Peyer's patch (tissue), 4 donors: ENCODE measurements around the gene PRR14L. TPM values are rescaled to one million over a fixed set of nuclear protein-coding genes. Genes with fewer than 3 reads are reported as not detected.
"Not testable (repeated sequence)": the region's sequence is repeated elsewhere in the genome, so short reads cannot be mapped to it uniquely, and the experiment has no call there.

ENCODE experiments used
- DNase-seq, 3 donors: peaks; one replicate each; pipeline ENCODE4 v3.0.0-alpha.2; 2017 to 2019
- H3K27ac ChIP-seq, 4 donors: fragments of 200-600 bp; sonication (generic); one replicate each; pipeline ENCODE4 v1.5.1; 2016 to 2019
- H3K27me3 ChIP-seq, 2 donors: fragments of 200-600 bp; sonication (generic); one replicate each; pipeline ENCODE4 v1.5.1; 2019
- H3K36me3 ChIP-seq, 3 donors: fragments of 200-600 bp; sonication (generic); one replicate each; pipeline ENCODE4 v1.5.1; 2016 to 2019
- H3K4me1 ChIP-seq, 4 donors: fragments of 200-600 bp; sonication (generic); one replicate each; pipeline ENCODE4 v1.5.1; 2016 to 2019
- H3K4me3 ChIP-seq, 4 donors: fragments of 200-600 bp; sonication (generic); 1 replicate in 3 of 4; 2 replicates in 1 of 4; pipeline ENCODE4 v1.5.1; 2016 to 2019; ENCODE audit warnings: mild to moderate bottlenecking in 1 of 4
- H3K9me3 ChIP-seq, 4 donors: fragments of 200-600 bp; sonication (generic); one replicate each; pipeline ENCODE4 v1.5.1; 2016 to 2019; ENCODE audit warnings: mild to moderate bottlenecking in 1 of 4
- CTCF ChIP-seq, 6 experiments: fragments of 450-650 bp in 4 of 6; fragments of 200-600 bp in 2 of 6; sonication (generic) in 1 of 6; IDR thresholded peaks; one replicate each; pipeline ENCODE4 v1.5.1; 2017 to 2019; ENCODE audit warnings: antibody characterized with exemption in 6 of 6, mild to moderate bottlenecking in 3 of 6, moderate library complexity in 1 of 6
- POLR2A ChIP-seq, 2 donors: fragments of 450-650 bp; IDR thresholded peaks; one replicate each; pipeline ENCODE4 v1.5.1; 2017; ENCODE audit warnings: antibody characterized with exemption in 2 of 2, mild to moderate bottlenecking in 2 of 2, moderate library complexity in 2 of 2
- total RNA-seq, 4 donors: library from RNA; depleted of rRNA; stranded (reverse); fragments of >200 nt; gene quantifications; one replicate each; pipeline ENCODE4 v1.1.0, GENCODE V29; 2016

Gene PRR14L
- total RNA-seq, 4 donors from 2014 or later: 51.7 to 71.0 (median 58.9) TPM

- Histone ChIP-seq H3K4me3 (peak overlapping the region; percentile 26 to 57 (median 50)), H3K9me3 (no peaks in the 10 kb centered on the region), H3K27ac (peak overlapping the region; percentile 48 to 73 (median 60)), H3K27me3 (no peaks in the 10 kb centered on the region), H3K36me3 (no peaks in the 10 kb centered on the region), H3K4me1 (no peaks in the 10 kb centered on the region)
- peak; percentile 59 to 70 for TF ChIP-seq POLR2A (IDR thresholded peaks at IDR 0.05)
- no peak for TF ChIP-seq CTCF (IDR thresholded peaks at IDR 0.05)
- peak; percentile 95 to 98 (median 98) for DNase-seq
Measured at GRCh38 chr22:31676700-31677099, 73.2 kb downstream of the PRR14L start.

DNA sequence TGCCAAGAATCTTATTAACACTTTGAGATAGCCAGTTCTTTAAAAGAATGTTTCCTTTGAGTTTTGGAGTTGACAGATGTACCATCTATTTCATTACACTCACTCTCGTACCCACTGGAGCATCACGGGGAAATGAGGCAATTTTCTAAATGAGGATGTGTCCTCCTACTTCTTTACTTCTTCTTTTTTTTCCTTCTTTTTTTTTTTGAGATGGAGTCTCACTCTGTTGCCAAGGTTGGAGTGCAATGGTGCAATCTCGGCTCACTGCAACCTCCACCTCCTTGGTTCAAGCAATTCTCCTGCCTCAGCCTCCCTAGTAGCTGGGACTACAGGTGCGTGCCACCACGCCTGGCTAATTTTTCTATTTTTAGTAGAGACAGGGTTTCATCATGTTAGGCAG is 75.7 kb downstream of the PRR14L start:
- H3K27me3 ChIP-seq, H3K4me3 ChIP-seq, H3K36me3 ChIP-seq: not testable (repeated sequence)

GRCh38 chr22:31668849-31669248 is 81.1 kb downstream of the PRR14L start:
- not testable (repeated sequence) for H3K36me3 ChIP-seq, H3K4me1 ChIP-seq, H3K4me3 ChIP-seq, H3K27ac ChIP-seq, H3K27me3 ChIP-seq, H3K9me3 ChIP-seq
- DNase-seq: peak in 1 of 3 donors; percentile 14

More for the DNA sequence above, 75.7 kb downstream of the PRR14L start:
- H3K9me3 ChIP-seq, DNase-seq, H3K27ac ChIP-seq, H3K4me1 ChIP-seq: not testable (repeated sequence)

DNA sequence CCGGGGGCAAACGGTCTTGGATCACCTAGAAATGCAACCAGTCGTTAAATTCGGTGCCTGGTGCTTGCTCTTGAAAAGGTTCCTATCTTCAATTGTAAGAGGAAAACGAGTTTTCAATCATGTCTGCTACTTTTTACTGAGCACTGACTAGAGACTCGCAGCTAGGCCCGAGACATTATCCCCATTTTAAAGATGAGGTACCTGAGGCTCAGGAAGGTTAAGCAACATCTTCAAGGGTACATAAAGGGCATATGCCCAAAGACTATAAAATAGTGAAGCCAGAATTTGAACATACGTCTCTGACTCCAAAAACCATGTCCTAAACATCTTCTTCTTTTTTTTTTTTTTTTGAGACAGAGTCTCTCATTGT is 87.3 kb downstream of the PRR14L start:
- Histone ChIP-seq H3K4me3 (peak overlapping the region; percentile 82 to 93 (median 88)), H3K27me3 (no peaks in the 10 kb centered on the region), H3K36me3 (no peaks in the 10 kb centered on the region), H3K27ac (peak overlapping the region; percentile 73 to 91 (median 76)), H3K4me1 (peaks cover 0 to 9% (median 8%) of the 10 kb centered on the region in 4 donors), H3K9me3 (no peaks in the 10 kb centered on the region)
- no peak for DNase-seq
- no peak for TF ChIP-seq POLR2A (IDR thresholded peaks at IDR 0.05)
- no peak for TF ChIP-seq CTCF (IDR thresholded peaks at IDR 0.05)

DNA sequence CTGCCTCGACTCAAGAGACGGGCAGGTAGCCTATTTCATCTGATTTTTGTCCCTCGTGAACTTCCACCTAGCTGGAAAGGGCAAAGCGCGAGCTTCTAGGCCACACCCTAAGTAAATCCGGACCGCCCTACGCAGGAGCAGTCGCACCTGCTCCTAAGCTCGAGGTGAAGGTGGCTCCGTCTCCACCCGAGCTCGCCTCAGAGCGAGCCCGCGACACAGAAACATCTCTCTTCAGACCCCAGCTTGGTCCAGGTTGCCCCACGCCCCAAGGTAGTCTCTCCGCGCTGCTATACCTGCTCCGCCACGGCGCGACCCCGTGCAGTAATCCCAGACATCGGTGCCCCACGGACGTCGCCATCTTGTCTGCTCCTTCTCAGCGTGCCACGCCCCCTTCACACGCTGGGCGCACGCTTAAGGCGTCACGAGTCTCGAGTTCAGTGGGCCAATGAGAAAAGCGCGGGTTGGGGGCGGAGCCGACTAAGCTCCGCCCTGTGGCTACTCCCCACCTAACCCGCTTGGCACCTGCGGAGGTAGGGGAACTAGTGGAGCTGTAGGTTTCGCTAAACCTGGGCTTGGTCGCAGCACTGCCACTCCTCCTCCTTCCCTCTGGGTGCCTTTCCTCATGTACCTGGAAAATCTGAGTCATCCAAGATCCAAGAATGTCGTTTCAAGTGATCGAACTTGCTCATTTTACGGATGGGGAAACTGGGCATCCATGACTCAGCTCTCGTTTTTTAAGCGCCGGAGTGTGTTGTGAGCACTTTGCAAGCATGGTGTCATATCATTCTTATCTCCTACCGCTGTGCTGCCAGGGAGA is 87.9 kb downstream of the PRR14L start, which contains the start of gene PISD:
Gene PISD, minus strand, starts transcription at position 365 of the 817 bp plus-strand sequence. Its CDS starts 7 bp downstream, at position 358.
- Histone ChIP-seq H3K9me3 (no peaks in the 10 kb centered on the region), H3K4me1 (peaks cover 0 to 9% (median 8%) of the 10 kb centered on the region in 4 donors), H3K27me3 (no peaks in the 10 kb centered on the region), H3K27ac (peak within 1 kb of the TSS; percentile 73 to 91 (median 76)), H3K4me3 (peak within 1 kb of the TSS; percentile 82 to 93 (median 88)), H3K36me3 (no peaks in the 10 kb centered on the region)
- TF ChIP-seq CTCF (IDR thresholded peaks at IDR 0.05) (peak in 1 of 6 experiments; percentile 2), POLR2A (IDR thresholded peaks at IDR 0.05) (peak; percentile 69 to 83)
- peak; percentile 97 to 99 (median 98) for DNase-seq

- Histone ChIP-seq H3K4me3 (peak overlapping the region; percentile 82 to 93 (median 88)), H3K27ac (peak overlapping the region in 3 of 4 donors; percentile 73 to 91 (median 77))
- not testable (repeated sequence) for H3K36me3 ChIP-seq, H3K9me3 ChIP-seq, H3K27me3 ChIP-seq, H3K4me1 ChIP-seq
- peak in 1 of 3 donors; percentile 64 for DNase-seq
Measured at GRCh38 chr22:31660860-31661341, 89.0 kb downstream of the PRR14L start.

GRCh38 chr22:31659246-31659645 is 90.7 kb downstream of the PRR14L start:
- no peak for TF ChIP-seq POLR2A (IDR thresholded peaks at IDR 0.05)
- TF ChIP-seq CTCF (IDR thresholded peaks at IDR 0.05): no peak
- Histone ChIP-seq H3K4me1 (peaks cover 0 to 9% (median 8%) of the 10 kb centered on the region in 4 donors), H3K27me3 (no peaks in the 10 kb centered on the region)

More at GRCh38 chr22:31659246-31659645, 90.7 kb downstream of the PRR14L start:
- Histone ChIP-seq H3K4me3 (no peak overlapping the region), H3K27ac (no peak overlapping the region), H3K9me3 (no peaks in the 10 kb centered on the region), H3K36me3 (no peaks in the 10 kb centered on the region)
- DNase-seq: no peak
